Activated CD4-positive, alpha-beta T cell treated with anti-CD3 and anti-CD28 coated beads for 1 hour (primary cell): ENCODE data around the gene SERPINI1.
A peak's percentile ranks its signal among the peaks of the same experiment; 100 is the strongest.

Source experiments
- DNase-seq: peaks from one replicate; pipeline ENCODE4 v3.0.0-alpha.2; 2020

SERPINI1 gene, protein sequence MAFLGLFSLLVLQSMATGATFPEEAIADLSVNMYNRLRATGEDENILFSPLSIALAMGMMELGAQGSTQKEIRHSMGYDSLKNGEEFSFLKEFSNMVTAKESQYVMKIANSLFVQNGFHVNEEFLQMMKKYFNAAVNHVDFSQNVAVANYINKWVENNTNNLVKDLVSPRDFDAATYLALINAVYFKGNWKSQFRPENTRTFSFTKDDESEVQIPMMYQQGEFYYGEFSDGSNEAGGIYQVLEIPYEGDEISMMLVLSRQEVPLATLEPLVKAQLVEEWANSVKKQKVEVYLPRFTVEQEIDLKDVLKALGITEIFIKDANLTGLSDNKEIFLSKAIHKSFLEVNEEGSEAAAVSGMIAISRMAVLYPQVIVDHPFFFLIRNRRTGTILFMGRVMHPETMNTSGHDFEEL

GRCh38 chr3:167735233-167736138 is at the start of gene SERPINI1:
SERPINI1 (plus strand) TSS chr3:167735721; CDS start chr3:167789129, 53,408 bp downstream.
- peak; percentile 57 for DNase-seq

DNA sequence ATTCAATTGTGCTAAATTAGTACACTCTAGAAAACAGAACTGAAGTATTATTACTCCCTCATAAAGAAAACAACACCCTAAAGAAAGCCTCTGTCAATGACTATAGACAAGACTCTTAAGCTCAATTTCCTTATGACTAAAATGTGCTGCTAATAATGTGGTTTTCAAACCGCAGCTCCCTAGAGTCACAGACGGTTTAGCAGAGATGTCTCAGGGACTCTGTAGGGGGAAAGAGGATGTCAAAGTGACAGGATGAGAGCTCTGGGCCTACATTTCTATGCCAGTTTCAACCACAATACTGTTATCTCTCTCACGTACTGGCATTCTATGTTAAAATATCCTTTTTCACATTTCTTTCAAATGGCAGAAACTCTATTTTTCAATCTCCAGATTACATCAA is 44.2 kb upstream of the SERPINI1 start:
- no peak for DNase-seq

- no peak for DNase-seq
Measured at GRCh38 chr3:167694121-167694520, 41.4 kb upstream of the SERPINI1 start.

DNA sequence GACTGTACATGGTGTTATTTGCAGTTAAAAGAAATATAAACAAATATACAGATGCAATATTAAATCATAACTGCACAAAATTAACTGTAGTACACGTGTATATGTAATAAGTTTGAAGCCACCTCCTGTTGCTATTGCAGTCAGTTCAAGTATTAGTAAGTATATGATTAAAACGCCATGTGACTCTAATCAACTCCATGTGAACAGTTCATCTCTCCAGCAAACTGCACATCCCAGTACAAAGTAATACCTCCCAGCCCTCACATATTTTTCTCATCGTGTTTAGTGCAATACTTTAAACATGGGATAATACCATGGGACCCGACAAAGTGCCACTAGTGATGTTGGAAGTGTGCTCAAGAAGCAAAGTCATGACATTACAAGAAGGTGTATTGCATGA is 35.5 kb upstream of the SERPINI1 start:
- DNase-seq: no peak

GRCh38 chr3:167700926-167701325 is 34.6 kb upstream of the SERPINI1 start:
- DNase-seq: no peak

DNA sequence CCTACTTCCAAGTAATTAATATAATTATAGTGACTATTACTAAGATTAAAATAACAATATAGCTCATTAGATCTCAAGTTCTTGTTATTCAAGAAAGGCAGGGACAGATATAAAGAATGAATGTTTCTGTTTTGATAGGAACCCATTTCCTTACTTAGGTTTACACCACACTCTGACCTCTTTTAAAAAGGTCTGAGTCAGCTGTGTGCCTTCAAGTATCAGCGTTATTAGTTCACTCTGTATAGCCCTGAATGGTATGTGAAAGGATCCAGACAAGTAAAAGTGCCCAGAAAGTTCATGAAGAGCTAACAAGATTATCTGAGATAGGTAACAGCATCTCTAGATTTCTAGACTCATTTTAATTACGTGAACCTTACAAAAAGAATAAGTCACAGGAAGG is 29.7 kb upstream of the SERPINI1 start:
- no peak for DNase-seq

DNA sequence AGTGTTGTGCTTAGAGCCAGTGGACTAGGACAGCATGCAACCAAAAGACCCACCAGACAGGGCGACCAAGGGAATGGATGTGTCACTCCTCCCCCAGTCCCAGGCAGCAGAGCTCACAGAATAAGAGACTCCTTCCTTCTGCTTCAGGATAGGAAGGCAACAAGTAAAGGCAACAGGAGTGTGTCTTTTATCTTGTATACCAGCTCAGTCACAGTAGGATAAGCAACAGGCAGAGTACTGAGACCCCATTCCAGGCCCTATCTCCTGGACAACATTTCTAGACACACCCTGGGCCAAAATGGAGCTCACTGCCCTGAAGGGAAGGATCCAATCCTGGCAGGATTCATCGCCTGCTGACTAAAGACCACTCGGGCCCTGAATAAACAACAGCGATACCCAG is 25.8 kb upstream of the SERPINI1 start:
- DNase-seq: no peak

DNA sequence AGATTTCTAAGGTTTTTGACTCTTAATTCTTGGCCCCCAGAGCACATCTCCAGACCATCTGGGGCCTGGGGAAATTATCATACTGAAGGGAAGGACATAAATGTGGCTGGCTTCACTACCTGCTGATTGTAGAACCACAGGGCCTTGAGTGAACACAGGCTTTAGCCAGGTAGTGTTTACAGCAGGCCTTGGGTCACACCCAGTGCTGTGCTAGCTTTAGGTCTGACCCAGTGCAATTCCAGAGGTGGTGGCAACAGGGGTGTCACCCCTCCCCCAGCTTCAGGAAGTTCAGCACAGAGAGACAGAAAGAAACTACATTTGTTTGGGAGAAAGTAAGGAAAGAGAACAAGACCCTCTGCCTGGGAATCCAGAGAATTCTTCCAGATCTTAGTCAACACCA is 25.0 kb upstream of the SERPINI1 start:
- no peak for DNase-seq

DNA sequence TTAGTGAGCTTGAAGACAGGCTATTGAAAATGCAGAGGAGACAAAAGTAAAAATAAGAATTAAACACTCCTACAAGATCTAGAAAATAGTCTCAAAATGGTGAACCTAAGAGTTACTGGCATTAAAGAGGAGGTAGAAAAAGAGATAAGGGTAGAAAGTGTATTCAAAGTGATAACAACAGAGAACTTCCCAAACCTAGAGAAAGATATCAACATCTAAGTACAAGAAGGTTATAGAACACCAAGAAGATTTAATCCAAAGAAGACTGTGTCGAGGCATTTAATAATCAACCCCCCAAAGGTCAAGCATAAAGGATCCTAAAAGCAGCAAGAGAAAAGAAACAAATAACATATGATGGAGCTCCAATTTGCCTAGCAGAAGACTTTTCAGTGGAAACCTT is 24.1 kb upstream of the SERPINI1 start:
- no peak for DNase-seq

DNA sequence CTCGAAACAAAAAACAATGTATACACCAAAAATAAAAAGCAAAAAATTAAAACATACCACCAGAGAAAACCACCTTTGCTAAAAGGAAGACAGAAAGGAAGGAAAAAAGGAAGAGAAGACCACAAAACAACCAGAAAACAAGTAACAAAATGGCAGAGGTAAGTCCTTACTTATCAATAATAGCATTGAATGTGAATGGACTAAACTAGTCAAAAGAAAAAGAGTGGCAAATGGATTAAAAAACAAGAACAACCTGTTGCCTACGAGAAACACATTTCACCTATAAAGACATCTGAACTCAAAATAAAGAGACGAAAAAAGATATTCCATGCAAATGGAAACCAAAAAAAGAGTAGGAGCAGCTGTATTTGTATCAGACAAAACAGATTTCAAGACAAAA is 23.1 kb upstream of the SERPINI1 start:
- DNase-seq: no peak

GRCh38 chr3:167714871-167715270 is 20.6 kb upstream of the SERPINI1 start:
- DNase-seq: no peak

GRCh38 chr3:167716920-167717319 is 18.6 kb upstream of the SERPINI1 start:
- DNase-seq: no peak

DNA sequence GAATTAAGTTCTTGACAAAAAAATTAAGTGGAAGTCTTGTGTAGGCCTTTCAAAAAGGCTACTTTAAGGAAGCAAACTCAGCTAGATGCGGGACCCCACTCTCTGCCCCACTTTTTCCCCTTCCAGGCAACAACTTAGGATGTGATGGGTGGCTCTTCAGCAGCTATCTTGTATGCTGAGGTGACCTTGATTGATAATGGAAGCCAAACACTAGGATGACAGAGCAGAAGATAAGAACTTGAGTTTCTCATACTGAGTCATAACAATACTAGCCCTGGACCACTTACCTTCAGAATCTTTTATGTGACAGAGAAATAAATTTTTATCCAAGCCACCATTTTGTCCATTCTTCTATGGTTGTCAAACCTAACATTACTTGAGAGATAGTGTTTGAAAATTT is 16.9 kb upstream of the SERPINI1 start:
- DNase-seq: no peak

DNA sequence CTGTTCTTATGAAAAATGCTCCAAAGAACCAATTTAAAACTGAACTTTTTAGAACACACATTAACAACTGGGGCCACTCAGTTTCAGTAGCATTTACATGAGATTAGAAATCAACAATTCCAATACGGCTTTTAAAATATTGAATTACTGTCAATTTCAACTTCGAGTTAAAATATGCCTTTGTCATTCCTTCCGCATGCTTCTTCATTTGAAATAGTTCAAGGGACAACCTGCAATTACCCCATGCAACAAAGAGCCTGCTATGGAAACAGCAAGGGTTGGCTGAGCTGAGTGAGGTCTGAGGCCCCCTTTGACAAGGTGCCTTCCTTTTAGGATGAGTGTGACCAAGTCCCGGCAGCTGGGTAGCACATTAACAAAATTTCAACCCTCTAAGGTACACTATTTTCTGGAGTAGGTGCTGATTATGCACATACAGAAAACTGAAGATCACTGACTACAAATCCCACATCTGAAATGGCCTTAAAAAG is 12.5 kb upstream of the SERPINI1 start:
- DNase-seq: no peak

- DNase-seq: no peak
Measured at GRCh38 chr3:167723872-167724271, 11.6 kb upstream of the SERPINI1 start.

DNA sequence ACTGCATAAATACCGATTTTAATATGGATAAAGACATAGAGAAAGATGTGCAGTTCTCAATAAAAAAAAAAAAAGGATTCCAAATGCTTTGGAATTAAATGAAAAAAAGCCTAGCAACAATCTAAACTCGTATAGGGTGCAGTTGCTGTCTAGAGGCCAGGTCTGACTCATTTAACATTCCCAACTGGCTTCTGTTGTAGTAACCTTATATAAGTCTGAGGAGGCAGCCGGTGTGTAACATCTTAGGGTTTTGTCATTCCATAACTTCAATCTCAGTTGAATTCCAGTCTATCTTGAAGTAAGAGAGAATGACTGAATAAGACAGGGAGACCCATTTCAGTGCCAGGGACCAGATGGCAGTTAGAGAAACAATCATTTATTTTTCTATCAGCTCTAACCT is 7.3 kb upstream of the SERPINI1 start:
- no peak for DNase-seq

GRCh38 chr3:167728632-167729323 is 6.7 kb upstream of the SERPINI1 start:
- no peak for DNase-seq

GRCh38 chr3:167729591-167729990 is 5.9 kb upstream of the SERPINI1 start:
- no peak for DNase-seq

DNA sequence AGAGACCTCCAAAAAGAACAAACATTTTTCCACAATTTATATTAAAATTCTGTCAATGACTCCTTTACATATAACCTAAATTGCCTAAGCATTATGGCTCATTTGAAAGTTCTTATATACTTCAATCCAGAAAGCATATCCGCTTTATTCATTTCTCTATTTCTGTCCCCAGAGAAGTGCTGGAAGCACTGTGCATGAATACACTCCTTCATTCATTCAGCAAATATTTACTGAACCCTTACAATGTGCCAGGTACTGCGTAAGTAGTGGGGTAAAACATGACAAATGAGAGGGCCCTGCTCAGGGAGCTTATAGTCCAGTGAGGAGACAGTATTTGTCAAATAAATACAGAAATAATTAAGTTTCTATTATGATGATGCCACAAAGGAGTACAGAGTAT is 4.1 kb upstream of the SERPINI1 start:
- no peak for DNase-seq

DNA sequence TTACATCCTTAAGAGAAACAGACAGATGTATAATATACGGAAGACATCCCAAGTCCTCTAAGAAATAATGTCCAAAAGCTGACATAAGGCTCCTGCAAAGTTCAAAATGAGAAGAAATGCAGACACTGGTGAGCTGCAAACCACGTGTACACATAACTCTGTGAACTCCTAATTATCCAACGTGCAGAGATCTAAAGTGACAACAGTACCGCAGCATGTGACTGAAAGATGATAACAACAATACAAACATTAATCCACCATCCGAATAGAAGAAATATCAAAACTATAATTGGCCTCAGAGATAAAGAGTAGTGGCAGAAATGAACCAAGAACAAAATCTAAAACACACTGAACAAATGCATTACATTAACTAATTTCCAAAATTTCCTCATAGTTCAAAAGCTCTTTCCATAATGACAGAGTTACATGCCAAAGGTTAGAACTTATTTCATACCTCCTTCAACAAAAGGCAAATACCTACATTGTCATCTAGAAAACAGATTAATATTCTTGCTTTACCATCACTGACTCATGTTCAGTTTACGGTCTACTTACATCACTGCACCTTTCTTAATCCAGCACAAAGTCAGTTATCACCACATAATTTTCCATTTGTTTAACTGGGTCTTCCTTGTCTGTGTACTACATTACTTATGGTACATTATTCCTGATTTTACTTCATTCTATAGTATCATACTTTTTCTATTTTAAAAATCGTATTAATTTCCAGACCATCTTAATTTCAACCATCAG is 3.0 kb upstream of the SERPINI1 start:
- no peak for DNase-seq

GRCh38 chr3:167733961-167734497 is 1.5 kb upstream of the SERPINI1 start:
- DNase-seq: no peak
